NT2/D1 (cell line): ENCODE results near the gene ST8SIA5.
"Not testable (repeated sequence)": the region's sequence is repeated elsewhere in the genome, so short reads cannot be mapped to it uniquely, and the experiment has no call there.

Experiments
- DNase-seq: peaks from one replicate; pipeline ENCODE4 v3.0.0-alpha.2; 2011; ENCODE audit warnings: low read depth, low spot score
- H3K27me3 ChIP-seq: 2 replicates; pipeline ENCODE4 v1.6.0; 2011; ENCODE audit warnings: mild to moderate bottlenecking; ENCODE audit not compliant: insufficient read length, insufficient read depth
- H3K36me3 ChIP-seq: 2 replicates; pipeline ENCODE4 v1.6.1; 2011; ENCODE audit warnings: mild to moderate bottlenecking, low read length, mixed read lengths; ENCODE audit not compliant: insufficient read depth, insufficient read length
- H3K4me1 ChIP-seq: 2 replicates; pipeline ENCODE4 v1.5.1; 2011; ENCODE audit not compliant: insufficient read depth, insufficient read length
- H3K4me3 ChIP-seq: 2 replicates; pipeline ENCODE4 v1.5.1; 2011; ENCODE audit warnings: low read depth; ENCODE audit not compliant: insufficient read length
- H3K9ac ChIP-seq: 2 replicates; pipeline ENCODE4 v1.6.0; 2011; ENCODE audit warnings: low read depth; ENCODE audit not compliant: insufficient read length
- H3K9me3 ChIP-seq: 2 replicates; pipeline ENCODE4 v1.5.1; 2011; ENCODE audit warnings: mild to moderate bottlenecking, low read length; ENCODE audit not compliant: insufficient read depth
- SUZ12 ChIP-seq: IDR thresholded peaks from 2 replicates; pipeline ENCODE4 v1.6.1; 2011; ENCODE audit not compliant: insufficient read length, insufficient read depth; ENCODE audit errors: extremely low read depth
- YY1 ChIP-seq: IDR thresholded peaks from 2 replicates; pipeline ENCODE4 v1.6.1; 2011; ENCODE audit not compliant: insufficient read length, insufficient read depth
- ZNF274 ChIP-seq: IDR thresholded peaks from 2 replicates; pipeline ENCODE4 v1.6.1; 2011; ENCODE audit warnings: mild to moderate bottlenecking, low read depth, low read length

ST8SIA5 gene, protein sequence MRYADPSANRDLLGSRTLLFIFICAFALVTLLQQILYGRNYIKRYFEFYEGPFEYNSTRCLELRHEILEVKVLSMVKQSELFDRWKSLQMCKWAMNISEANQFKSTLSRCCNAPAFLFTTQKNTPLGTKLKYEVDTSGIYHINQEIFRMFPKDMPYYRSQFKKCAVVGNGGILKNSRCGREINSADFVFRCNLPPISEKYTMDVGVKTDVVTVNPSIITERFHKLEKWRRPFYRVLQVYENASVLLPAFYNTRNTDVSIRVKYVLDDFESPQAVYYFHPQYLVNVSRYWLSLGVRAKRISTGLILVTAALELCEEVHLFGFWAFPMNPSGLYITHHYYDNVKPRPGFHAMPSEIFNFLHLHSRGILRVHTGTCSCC

DNA sequence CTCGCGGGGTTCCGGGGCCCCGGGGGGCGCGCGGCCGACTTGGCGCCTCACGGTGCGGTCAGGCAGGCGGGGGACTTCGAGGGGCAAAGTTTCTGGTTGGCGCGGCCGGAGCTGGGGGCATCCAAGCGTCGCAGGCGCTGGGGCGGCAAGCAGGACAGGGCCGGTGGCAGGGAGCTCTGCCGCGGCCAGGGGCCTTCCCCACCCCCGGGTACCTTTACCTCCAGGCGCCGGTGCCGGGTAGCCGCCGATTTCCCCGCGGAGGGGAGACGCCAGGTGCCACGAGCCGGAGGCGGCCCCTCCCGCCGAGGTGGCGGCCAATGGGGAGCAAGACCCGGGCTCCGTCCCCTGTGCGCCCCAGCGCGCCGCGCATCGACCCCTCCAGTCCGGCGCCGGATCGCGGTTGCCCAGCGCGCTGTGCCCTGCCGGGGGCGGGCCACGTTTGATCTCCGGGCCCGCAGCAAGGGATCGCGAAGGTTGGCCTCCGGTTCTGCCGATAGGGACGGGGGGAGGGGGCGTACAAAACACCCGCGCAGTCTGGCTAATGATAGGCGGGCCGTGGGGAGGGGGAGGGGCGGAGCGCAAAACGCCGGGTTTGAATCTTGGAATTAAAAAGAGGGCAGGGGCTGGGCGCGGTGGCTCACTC, at the start of gene ST8SIA5:
TSS of gene ST8SIA5 (minus strand) at position 495 of the 643 bp plus-strand sequence. CDS start 545 bp downstream, outside the sequence.
- no peak for DNase-seq
- H3K9me3 ChIP-seq, result no peaks in the 10 kb centered on the region
- peaks cover 63% of the 10 kb centered on the region for H3K27me3 ChIP-seq
- TF ChIP-seq ZNF274 (no peak), SUZ12 (no peak), YY1 (no peak)
- no peaks in the 10 kb centered on the region for H3K36me3 ChIP-seq
- peaks cover 8% of the 10 kb centered on the region for H3K4me1 ChIP-seq
- peak within 1 kb of the TSS; percentile 61 for H3K9ac ChIP-seq
- peak within 1 kb of the TSS; percentile 43 for H3K4me3 ChIP-seq

DNA sequence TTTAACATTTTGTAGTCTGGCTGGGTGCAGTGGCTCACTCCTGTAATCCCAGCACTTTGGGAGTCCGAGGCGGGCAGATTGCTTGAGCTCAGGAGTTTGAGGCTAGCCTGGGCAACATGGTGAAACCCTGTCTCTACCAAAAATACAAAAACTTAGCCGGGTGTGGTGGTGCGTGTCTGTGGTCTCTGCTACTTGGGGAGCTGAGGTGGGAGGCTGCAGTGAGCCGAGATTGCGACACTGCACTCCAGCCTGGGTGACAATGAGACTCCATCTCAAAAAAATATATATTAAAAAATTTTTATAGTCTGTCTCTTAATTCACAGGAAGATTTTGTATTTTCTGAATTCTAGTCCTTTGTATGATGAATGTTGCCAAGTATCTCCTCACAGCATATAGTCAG, 39.1 kb upstream of the ST8SIA5 start:
- not testable (repeated sequence) for H3K9me3 ChIP-seq, H3K27me3 ChIP-seq, H3K4me1 ChIP-seq, H3K4me3 ChIP-seq, H3K9ac ChIP-seq, DNase-seq, H3K36me3 ChIP-seq

DNA sequence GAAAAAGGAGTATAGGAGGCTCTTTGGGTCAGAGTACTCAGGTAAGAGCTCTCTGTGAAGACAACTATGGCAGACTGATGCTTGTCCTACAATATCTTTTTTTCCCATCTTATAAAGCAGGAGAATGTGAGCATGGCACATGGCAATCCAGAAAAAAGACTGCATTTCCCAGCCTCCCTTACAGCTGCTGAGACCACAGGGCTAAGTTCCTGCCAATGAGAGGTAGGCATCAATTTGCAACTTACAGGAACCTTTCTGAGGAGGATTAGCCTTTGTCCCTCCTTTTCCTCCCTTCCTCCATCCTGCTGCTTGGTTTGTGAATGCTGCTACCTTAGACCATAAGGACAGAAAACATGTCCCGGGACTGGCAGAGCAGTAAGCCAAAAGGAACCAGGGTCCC, 37.8 kb upstream of the ST8SIA5 start:
- H3K4me1 ChIP-seq, result no peaks in the 10 kb centered on the region
- H3K4me3 ChIP-seq, result no peak overlapping the region
- TF ChIP-seq YY1, result no peak
- no peak for TF ChIP-seq ZNF274
- no peak for TF ChIP-seq SUZ12
- peaks cover 14% of the 10 kb centered on the region; the same call in 1 of the 2 replicates for H3K9me3 ChIP-seq
- no peaks in the 10 kb centered on the region for H3K36me3 ChIP-seq
- H3K9ac ChIP-seq, result no peak overlapping the region
- H3K27me3 ChIP-seq, result no peaks in the 10 kb centered on the region
- peak; percentile 2 for DNase-seq

DNA sequence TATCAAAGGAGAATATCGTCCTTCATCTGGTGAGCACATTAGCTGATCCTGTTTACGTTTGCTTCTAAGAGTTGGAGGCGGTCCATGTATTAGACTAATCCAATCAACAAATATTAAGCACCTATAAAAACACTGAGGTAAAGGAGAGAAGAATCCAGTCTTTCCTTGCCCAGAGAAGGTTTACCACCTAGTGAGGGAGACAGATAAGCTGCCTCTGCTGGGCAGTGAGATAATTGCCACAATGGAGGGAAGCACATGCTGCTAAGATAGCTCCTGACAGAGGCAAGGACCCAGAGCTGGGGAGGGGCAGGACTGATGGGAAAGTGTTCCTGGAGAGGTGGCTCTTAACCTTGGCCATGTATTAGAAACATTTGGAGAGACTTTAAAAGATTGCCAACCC, 36.7 kb upstream of the ST8SIA5 start:
- peak; percentile 6 for DNase-seq
- H3K4me1 ChIP-seq, result no peaks in the 10 kb centered on the region
- no peaks in the 10 kb centered on the region for H3K36me3 ChIP-seq
- peaks cover 15% of the 10 kb centered on the region; the same call in 1 of the 2 replicates for H3K9me3 ChIP-seq
- no peak overlapping the region for H3K4me3 ChIP-seq
- TF ChIP-seq SUZ12, result no peak
- no peak for TF ChIP-seq YY1
- TF ChIP-seq ZNF274, result no peak
- H3K27me3 ChIP-seq, result no peaks in the 10 kb centered on the region
- no peak overlapping the region for H3K9ac ChIP-seq

DNA sequence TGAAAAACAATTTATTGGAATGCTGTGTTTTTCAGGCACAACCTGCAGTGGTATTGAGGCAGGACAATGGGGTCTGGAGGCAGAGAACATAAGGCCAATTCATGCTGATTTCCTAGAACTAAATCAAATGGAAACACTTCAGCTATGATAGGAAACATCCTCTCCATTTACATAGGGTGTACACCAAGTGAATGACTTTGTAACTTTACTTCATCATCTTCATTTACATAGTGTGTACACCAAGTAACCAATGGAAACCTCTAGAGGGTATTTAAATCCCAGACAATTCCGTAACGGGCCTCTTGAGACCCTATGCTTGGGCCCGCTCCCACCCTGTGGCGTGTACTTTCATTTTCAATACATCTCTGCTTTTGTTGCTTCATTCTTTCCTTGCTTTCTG, 32.2 kb upstream of the ST8SIA5 start:
- Histone ChIP-seq H3K9ac (no peak overlapping the region), H3K9me3 (peaks cover 15% of the 10 kb centered on the region; the same call in 1 of the 2 replicates), H3K4me1 (no peaks in the 10 kb centered on the region), H3K36me3 (no peaks in the 10 kb centered on the region), H3K27me3 (no peaks in the 10 kb centered on the region), H3K4me3 (no peak overlapping the region)
- no peak for DNase-seq
- no peak for TF ChIP-seq SUZ12

DNA sequence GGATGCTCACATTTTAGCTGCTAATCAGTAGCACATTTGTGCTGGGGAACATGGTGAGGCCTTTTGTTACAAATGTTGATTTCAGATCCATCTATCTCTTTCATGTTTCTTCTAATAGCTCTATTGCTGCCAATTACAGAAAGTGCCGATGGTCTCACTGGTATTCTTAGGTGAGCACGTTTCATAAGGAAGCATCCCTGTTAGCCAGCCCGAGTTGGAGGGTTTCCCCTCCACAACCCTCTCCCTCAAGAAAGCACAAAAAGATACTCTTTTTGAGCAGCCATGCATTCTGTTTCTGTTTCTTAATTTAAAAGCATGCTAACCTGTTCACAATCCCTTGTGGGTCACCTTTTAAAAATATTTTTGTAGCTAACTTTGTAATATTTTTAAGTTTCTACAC, 30.8 kb upstream of the ST8SIA5 start:
- no peak for TF ChIP-seq YY1
- TF ChIP-seq SUZ12, result no peak
- no peak for TF ChIP-seq ZNF274
- no peaks in the 10 kb centered on the region for H3K4me1 ChIP-seq
- no peaks in the 10 kb centered on the region for H3K36me3 ChIP-seq
- no peak overlapping the region for H3K4me3 ChIP-seq
- H3K9ac ChIP-seq, result no peak overlapping the region
- H3K9me3 ChIP-seq, result peaks cover 15% of the 10 kb centered on the region; the same call in 1 of the 2 replicates
- no peak for DNase-seq
- H3K27me3 ChIP-seq, result no peaks in the 10 kb centered on the region

DNA sequence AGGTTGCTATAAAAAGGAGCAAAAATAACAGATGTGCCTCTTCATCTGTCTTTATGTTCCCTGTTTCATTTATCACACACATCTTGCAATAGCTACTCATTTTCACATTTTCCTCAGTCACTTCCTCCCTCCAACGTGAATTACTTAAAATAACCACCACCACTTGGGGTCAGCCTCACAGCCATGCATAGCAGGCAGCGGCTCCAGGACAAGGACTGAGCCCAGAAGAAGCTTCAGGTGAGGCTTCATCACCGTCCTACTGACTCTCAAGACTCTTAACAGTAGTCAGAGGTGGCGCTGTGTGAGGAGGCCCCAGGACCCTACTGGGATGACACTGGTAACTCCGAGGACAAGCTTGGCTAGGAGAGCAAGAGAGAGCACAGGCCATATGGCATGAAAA, 15.5 kb upstream of the ST8SIA5 start:
- H3K4me1 ChIP-seq, result no peaks in the 10 kb centered on the region
- TF ChIP-seq SUZ12 (no peak), ZNF274 (no peak), YY1 (no peak)

More for the DNA sequence above, 15.5 kb upstream of the ST8SIA5 start:
- H3K9me3 ChIP-seq, result no peaks in the 10 kb centered on the region
- no peak for DNase-seq
- H3K9ac ChIP-seq, result no peak overlapping the region
- H3K4me3 ChIP-seq, result no peak overlapping the region
- H3K27me3 ChIP-seq, result no peaks in the 10 kb centered on the region
- no peaks in the 10 kb centered on the region for H3K36me3 ChIP-seq
